Fibroblast of the aortic adventitia (primary cell): ENCODE measurements around the gene ABLIM1. TPM values are rescaled to one million over a fixed set of nuclear protein-coding genes. Genes with fewer than 3 reads are reported as not detected.

Experiments used
- DNase-seq: peaks from one replicate; pipeline ENCODE4 v3.0.0-alpha.2; 2010; ENCODE audit warnings: low read depth
- H3K4me3 ChIP-seq: 2 replicates; pipeline ENCODE4 v1.5.1; 2011; ENCODE audit warnings: low read depth, mild to moderate bottlenecking, control low read depth, low read length, moderate library complexity
- total RNA-seq: library from RNA; depleted of rRNA; stranded (reverse); fragments of >200 nt; gene quantifications from 2 replicates; pipeline ENCODE4 v1.2.3, GENCODE V29; 2012; ENCODE audit warnings: low replicate concordance
- TF ChIP-seq, protein P1 (sequence below): IDR thresholded peaks from 2 replicates; pipeline ENCODE4 v1.5.1; 2011; ENCODE audit warnings: mild to moderate bottlenecking, low read length, control low read depth, inconsistent platforms; ENCODE audit not compliant: insufficient read depth

Gene ABLIM1
- total RNA-seq, 1 donor, result 36.1 TPM

DNA sequence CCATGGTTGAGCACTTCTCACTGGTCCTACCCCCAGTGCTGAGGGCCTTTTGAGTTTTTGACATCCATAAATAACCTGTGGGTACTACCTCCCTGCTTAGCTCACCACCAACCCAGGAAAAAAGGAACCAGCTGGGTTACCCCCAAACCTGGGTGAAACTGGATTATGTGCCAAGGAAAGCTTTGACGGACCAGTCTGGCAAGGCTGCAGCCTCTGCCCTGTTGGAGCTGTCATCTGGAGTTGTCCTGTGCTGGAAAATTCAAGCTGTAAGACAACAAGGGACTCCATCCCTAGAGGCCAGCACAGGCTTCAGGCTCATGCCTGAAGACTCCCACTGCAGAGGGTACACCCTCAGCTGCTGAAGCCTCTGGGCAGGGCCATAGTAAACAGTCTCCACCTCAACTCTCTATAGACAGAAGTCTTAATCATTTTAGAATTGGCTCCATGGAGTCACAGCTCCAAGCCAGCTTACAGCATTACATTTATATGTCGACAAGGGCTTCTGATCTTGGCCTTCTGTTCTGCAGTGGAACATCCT, 138.2 kb downstream of the ABLIM1 start:
- DNase-seq, result no peak
- no peak overlapping the region for H3K4me3 ChIP-seq
- TF ChIP-seq, protein P1, sequence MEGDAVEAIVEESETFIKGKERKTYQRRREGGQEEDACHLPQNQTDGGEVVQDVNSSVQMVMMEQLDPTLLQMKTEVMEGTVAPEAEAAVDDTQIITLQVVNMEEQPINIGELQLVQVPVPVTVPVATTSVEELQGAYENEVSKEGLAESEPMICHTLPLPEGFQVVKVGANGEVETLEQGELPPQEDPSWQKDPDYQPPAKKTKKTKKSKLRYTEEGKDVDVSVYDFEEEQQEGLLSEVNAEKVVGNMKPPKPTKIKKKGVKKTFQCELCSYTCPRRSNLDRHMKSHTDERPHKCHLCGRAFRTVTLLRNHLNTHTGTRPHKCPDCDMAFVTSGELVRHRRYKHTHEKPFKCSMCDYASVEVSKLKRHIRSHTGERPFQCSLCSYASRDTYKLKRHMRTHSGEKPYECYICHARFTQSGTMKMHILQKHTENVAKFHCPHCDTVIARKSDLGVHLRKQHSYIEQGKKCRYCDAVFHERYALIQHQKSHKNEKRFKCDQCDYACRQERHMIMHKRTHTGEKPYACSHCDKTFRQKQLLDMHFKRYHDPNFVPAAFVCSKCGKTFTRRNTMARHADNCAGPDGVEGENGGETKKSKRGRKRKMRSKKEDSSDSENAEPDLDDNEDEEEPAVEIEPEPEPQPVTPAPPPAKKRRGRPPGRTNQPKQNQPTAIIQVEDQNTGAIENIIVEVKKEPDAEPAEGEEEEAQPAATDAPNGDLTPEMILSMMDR, result no peak

DNA sequence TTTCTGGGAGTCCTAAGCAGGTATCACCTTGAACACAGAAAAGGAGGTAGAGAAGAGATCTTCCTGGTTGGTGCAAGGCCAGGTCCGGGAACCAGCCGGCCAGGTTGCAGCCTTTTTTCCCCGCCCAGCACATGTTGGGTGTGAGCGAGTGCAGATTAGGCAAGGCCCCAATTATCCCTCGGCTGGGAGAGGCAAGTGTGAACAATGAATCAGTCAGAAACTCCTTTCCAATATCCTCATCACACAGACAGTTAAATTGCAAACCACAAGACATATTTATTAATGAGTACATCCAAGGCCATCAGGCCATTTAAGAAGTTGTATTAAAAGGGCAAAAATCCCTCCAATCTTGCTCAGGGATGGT, 138.8 kb downstream of the ABLIM1 start:
- TF ChIP-seq, protein P1, result no peak
- no peak overlapping the region for H3K4me3 ChIP-seq
- DNase-seq, result peak; percentile 12

DNA sequence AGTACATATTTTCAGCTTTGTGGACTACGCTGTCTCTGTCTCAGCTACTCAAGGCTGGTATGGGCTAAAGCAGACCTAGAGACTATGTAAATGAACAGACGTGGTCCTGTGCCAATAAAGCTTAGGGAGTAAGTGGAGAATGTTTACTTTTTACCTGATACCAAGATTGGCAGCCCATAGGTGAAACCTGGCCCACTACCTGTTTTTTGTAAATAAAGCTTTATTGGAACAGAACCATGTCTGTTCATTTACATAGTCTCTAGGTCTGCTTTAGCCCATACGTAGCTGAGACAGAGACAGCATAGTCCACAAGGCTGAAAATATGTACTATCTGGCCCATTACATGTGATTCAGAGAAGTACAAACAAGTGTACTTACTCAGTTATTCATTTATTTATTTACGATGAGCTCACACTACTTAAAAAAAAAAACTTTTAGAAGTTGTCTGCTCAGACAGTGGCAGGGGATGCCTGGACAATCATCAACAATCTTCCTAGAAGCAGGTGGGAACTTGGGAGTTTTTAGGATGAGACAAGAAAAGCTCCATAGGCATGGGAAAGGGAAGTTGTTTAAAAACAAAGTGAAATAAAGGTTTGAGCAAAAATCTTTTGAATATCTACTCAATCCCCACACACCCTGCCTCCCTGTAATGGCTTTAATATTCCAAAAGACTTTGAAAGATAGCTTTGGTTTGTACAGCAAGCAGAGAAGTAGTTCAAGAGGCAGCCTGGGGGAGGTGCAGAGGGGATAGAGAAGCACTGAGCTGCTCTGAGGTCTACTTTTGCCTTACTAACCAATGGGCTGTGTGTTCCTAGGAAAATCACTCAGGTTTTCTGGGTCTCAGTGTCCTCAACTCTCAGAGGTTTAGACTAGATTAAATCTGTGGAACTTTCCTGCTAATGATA, 139.4 kb downstream of the ABLIM1 start:
- DNase-seq, result no peak
- TF ChIP-seq, protein P1, result no peak

DNA sequence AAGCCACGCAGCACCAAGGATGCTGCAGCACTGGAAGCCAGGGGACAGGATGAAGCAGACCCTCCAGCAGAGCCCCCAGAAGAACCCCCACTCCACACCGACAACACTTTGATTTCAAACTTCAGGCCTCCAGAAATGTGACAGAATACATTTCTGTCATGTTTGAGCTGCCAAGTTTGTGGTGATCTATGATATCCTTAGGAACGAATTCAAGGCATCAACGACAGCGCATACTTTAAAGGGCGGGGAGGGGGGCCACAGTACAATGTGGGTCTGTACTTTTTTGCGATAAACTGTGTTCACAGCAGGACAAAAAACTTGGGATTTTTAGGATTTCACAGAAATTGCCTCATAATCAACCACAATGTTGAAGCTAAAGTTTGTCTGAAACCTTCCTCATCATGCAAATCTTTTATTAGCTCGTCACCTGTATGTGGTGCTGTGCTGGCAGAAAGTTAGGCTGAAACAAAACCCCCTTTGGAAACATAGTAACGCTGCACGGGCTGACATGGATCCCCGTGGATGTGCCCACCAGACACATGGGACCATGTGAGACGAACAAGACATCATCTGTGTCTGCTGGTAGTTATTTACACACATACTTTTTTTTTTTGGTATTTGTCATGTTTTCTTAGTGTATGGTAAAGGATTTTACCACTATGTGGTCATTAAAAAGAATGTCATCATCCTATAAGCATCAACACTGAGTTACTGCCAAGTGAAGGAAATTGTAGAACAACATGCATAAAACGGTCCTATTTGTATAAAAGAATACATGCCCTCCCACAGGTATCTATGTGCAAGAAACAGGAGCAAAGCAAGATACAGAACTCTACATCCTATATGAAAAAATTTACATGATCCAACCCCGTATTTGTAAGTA, 140.5 kb downstream of the ABLIM1 start:
- no peak overlapping the region for H3K4me3 ChIP-seq
- DNase-seq, result no peak
- TF ChIP-seq, protein P1, result no peak

More for the DNA sequence above, 139.4 kb downstream of the ABLIM1 start:
- no peak overlapping the region for H3K4me3 ChIP-seq

DNA sequence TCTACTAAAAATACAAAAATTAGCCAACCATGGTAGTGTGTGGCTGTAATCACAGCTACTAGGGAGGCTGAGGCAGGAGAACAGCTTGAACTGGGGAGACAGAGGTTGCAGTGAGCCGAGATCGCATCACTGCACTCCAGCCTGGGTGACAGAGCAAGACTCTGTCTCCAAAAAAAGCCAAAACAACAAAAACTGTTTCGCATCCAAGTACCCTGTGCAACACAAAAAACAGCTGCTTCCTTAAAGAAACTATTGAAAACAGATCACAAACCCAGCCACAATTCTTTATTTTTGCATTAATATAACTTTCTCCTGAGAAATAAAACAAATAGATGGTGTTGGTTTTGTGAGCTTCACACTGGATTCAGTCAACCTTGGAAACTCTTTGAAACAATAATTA, 141.7 kb downstream of the ABLIM1 start:
- no peak overlapping the region for H3K4me3 ChIP-seq
- DNase-seq, result no peak
- TF ChIP-seq, protein P1, result no peak

DNA sequence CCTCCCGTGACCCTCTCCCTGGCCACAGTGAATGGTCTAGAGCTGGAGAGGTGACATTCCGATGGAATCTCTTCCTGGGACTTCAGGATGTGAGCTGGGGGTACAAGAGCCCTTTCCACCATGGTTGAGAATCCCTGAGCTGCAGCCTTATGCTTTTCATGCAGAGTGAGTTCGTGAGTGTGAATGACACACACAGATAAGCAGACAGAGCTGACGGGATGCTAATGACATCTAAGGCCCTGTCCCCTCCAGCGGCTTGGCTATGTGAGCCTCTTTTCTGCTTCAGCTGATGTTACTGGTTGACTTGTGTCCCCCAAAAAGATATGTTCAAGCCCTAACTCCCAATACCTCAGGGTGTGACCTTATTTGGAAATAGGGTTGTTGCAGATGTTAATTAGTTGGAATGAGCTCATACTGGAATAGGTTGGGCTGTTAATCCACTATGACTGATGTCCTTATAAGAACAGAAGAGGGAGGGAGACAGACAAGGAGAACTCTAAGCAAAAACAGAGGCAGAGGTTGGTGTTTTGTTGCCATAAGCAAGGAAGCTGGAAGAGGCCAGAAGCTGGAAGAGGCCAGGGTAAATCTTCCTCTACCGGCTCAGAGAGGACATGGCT, 142.7 kb downstream of the ABLIM1 start:
- no peak overlapping the region for H3K4me3 ChIP-seq
- no peak for DNase-seq
- TF ChIP-seq, protein P1, result no peak
